Measurements from ENCODE around the gene TAF11L3.
"Not testable (repeated sequence)": the region's sequence is repeated elsewhere in the genome, so short reads cannot be mapped to it uniquely, and the experiment has no call there.

The TAF11L3 gene

GRCh38 chr5:17487174-17487512 is 31.0 kb upstream of the TAF11L3 start:
- DNase-seq: no peak
- Histone ChIP-seq H3K9me3 (replicated peaks; ENCODE audit: insufficient read depth, low read length) (no peaks in the 10 kb centered on the region), H3K4me1 (ENCODE audit: low read length) (no peaks in the 10 kb centered on the region), H3K27me3 (replicated peaks; ENCODE audit: insufficient read depth, low read length) (no peaks in the 10 kb centered on the region), H3K4me3 (ENCODE audit: low read length) (no peak overlapping the region), H3K79me2 (ENCODE audit: low read length) (no peaks in the 10 kb centered on the region), H3K9ac (ENCODE audit: low read length) (no peak overlapping the region), H3K27ac (ENCODE audit: low read length) (no peak overlapping the region), H2AFZ (ENCODE audit: low read length) (no peak overlapping the region), H3F3A (ENCODE audit: insufficient read depth, low read length) (no peaks in the 10 kb centered on the region), H3K9me2 (replicated peaks; ENCODE audit: insufficient read depth, low read length) (no peaks in the 10 kb centered on the region), H4K20me1 (ENCODE audit: insufficient read depth, low read length) (no peaks in the 10 kb centered on the region), H3K4me2 (ENCODE audit: low read depth, low read length) (no peak overlapping the region), H3K36me3 (replicated peaks; ENCODE audit: insufficient read depth, low read length) (no peaks in the 10 kb centered on the region)
- TF ChIP-seq CTCF (IDR thresholded peaks at IDR 0.05; ENCODE audit: low read length): no peak
- no peak for TF ChIP-seq EZH2 (optimal IDR thresholded peaks at IDR 0.05; ENCODE audit: low read depth, low read length)
- no peak for TF ChIP-seq EZH2phosphoT487 (IDR thresholded peaks at IDR 0.05; ENCODE audit: low read length)

- H3K27me3 ChIP-seq (replicated peaks; ENCODE audit: insufficient read depth, low read length); H3K9me2 ChIP-seq (replicated peaks; ENCODE audit: insufficient read depth, low read length); H3K9me3 ChIP-seq (replicated peaks; ENCODE audit: insufficient read depth, low read length); H3K27ac ChIP-seq (ENCODE audit: low read length); H3K79me2 ChIP-seq (ENCODE audit: low read length); H3K4me2 ChIP-seq (ENCODE audit: low read depth, low read length); H3K4me1 ChIP-seq (ENCODE audit: low read length); H2AFZ ChIP-seq (ENCODE audit: low read length); H3K4me3 ChIP-seq (ENCODE audit: low read length); H3K9ac ChIP-seq (ENCODE audit: low read length); DNase-seq; H3F3A ChIP-seq (ENCODE audit: insufficient read depth, low read length); H3K36me3 ChIP-seq (replicated peaks; ENCODE audit: insufficient read depth, low read length); H4K20me1 ChIP-seq (ENCODE audit: insufficient read depth, low read length): not testable (repeated sequence)
Measured at GRCh38 chr5:17491257-17491656, 26.9 kb upstream of the TAF11L3 start.

- no peaks in the 10 kb centered on the region for H3K79me2 ChIP-seq (ENCODE audit: low read length)
- no peak overlapping the region for H2AFZ ChIP-seq (ENCODE audit: low read length)
Measured at GRCh38 chr5:17492770-17493169, 25.4 kb upstream of the TAF11L3 start.

GRCh38 chr5:17497446-17497845 is 20.7 kb upstream of the TAF11L3 start:
- Histone ChIP-seq H3K9me3 (replicated peaks; ENCODE audit: insufficient read depth, low read length) (no peaks in the 10 kb centered on the region), H4K20me1 (ENCODE audit: insufficient read depth, low read length) (no peaks in the 10 kb centered on the region), H3K4me2 (ENCODE audit: low read depth, low read length) (no peak overlapping the region), H3K9ac (ENCODE audit: low read length) (no peak overlapping the region), H3K27me3 (replicated peaks; ENCODE audit: insufficient read depth, low read length) (no peaks in the 10 kb centered on the region), H2AFZ (ENCODE audit: low read length) (no peak overlapping the region), H3K4me1 (ENCODE audit: low read length) (no peaks in the 10 kb centered on the region), H3K36me3 (replicated peaks; ENCODE audit: insufficient read depth, low read length) (no peaks in the 10 kb centered on the region), H3K9me2 (replicated peaks; ENCODE audit: insufficient read depth, low read length) (no peaks in the 10 kb centered on the region), H3K27ac (ENCODE audit: low read length) (no peak overlapping the region), H3K79me2 (ENCODE audit: low read length) (no peaks in the 10 kb centered on the region), H3K4me3 (ENCODE audit: low read length) (no peak overlapping the region), H3F3A (ENCODE audit: insufficient read depth, low read length) (no peaks in the 10 kb centered on the region)
- DNase-seq: no peak
- TF ChIP-seq EZH2 (optimal IDR thresholded peaks at IDR 0.05; ENCODE audit: low read depth, low read length) (no peak), EZH2phosphoT487 (IDR thresholded peaks at IDR 0.05; ENCODE audit: low read length) (no peak), CTCF (IDR thresholded peaks at IDR 0.05; ENCODE audit: low read length) (no peak)

More at GRCh38 chr5:17492770-17493169, 25.4 kb upstream of the TAF11L3 start:
- Histone ChIP-seq H3K9me3 (replicated peaks; ENCODE audit: insufficient read depth, low read length) (no peaks in the 10 kb centered on the region), H3K4me2 (ENCODE audit: low read depth, low read length) (no peak overlapping the region), H4K20me1 (ENCODE audit: insufficient read depth, low read length) (no peaks in the 10 kb centered on the region), H3K9me2 (replicated peaks; ENCODE audit: insufficient read depth, low read length) (no peaks in the 10 kb centered on the region), H3K4me3 (ENCODE audit: low read length) (no peak overlapping the region), H3K36me3 (replicated peaks; ENCODE audit: insufficient read depth, low read length) (no peaks in the 10 kb centered on the region), H3K4me1 (ENCODE audit: low read length) (no peaks in the 10 kb centered on the region), H3F3A (ENCODE audit: insufficient read depth, low read length) (no peaks in the 10 kb centered on the region), H3K27me3 (replicated peaks; ENCODE audit: insufficient read depth, low read length) (no peaks in the 10 kb centered on the region), H3K27ac (ENCODE audit: low read length) (no peak overlapping the region), H3K9ac (ENCODE audit: low read length) (no peak overlapping the region)
- no peak for DNase-seq
- no peak for TF ChIP-seq CTCF (IDR thresholded peaks at IDR 0.05; ENCODE audit: low read length)
- TF ChIP-seq EZH2 (optimal IDR thresholded peaks at IDR 0.05; ENCODE audit: low read depth, low read length): no peak
- no peak for TF ChIP-seq EZH2phosphoT487 (IDR thresholded peaks at IDR 0.05; ENCODE audit: low read length)

- H3K79me2 ChIP-seq (ENCODE audit: low read length); H3K4me2 ChIP-seq (ENCODE audit: low read depth, low read length); H3F3A ChIP-seq (ENCODE audit: insufficient read depth, low read length); H3K9ac ChIP-seq (ENCODE audit: low read length); H3K9me3 ChIP-seq (replicated peaks; ENCODE audit: insufficient read depth, low read length); H3K9me2 ChIP-seq (replicated peaks; ENCODE audit: insufficient read depth, low read length); H3K27ac ChIP-seq (ENCODE audit: low read length); H3K4me1 ChIP-seq (ENCODE audit: low read length); H3K36me3 ChIP-seq (replicated peaks; ENCODE audit: insufficient read depth, low read length); H4K20me1 ChIP-seq (ENCODE audit: insufficient read depth, low read length); DNase-seq; H2AFZ ChIP-seq (ENCODE audit: low read length); H3K27me3 ChIP-seq (replicated peaks; ENCODE audit: insufficient read depth, low read length); H3K4me3 ChIP-seq (ENCODE audit: low read length): not testable (repeated sequence)
Measured at GRCh38 chr5:17497931-17498330, 20.2 kb upstream of the TAF11L3 start, which contains the start of gene TAF11L2. Gene TAF11L2 (plus strand): TSS chr5:17498231.

Measured in MM.1S (cell line).